ENCODE results near the gene NOS1AP. TPM values are rescaled to one million over a fixed set of nuclear protein-coding genes. Genes with fewer than 3 reads are reported as not detected.

Gene NOS1AP
- total RNA-seq, 1 donor from 2014 or later = 0.79 TPM

- Histone ChIP-seq H3K27me3 (ENCODE audit: control insufficient read depth, insufficient read depth, low read length) (no peaks in the 10 kb centered on the region), H3K4me3 (ENCODE audit: low read depth, low read length) (no peak overlapping the region), H3K36me3 (ENCODE audit: control insufficient read depth, insufficient read depth, low read length) (no peaks in the 10 kb centered on the region)
- TF ChIP-seq CTCF (IDR thresholded peaks at IDR 0.05; ENCODE audit: insufficient read depth, low read length, poor library complexity, severe bottlenecking) = no peak
- DNase-seq (ENCODE audit: low read depth) = no peak
Observed at GRCh38 chr1:162030759-162031280, 38.7 kb upstream of the NOS1AP start.

- no peak for DNase-seq (ENCODE audit: low read depth)
- Histone ChIP-seq H3K27me3 (ENCODE audit: control insufficient read depth, insufficient read depth, low read length) (no peaks in the 10 kb centered on the region), H3K4me3 (ENCODE audit: low read depth, low read length) (no peak overlapping the region), H3K36me3 (ENCODE audit: control insufficient read depth, insufficient read depth, low read length) (no peaks in the 10 kb centered on the region)
- TF ChIP-seq CTCF (IDR thresholded peaks at IDR 0.05; ENCODE audit: insufficient read depth, low read length, poor library complexity, severe bottlenecking) = no peak
Observed at GRCh38 chr1:162033428-162033827, 36.1 kb upstream of the NOS1AP start.

GRCh38 chr1:162035241-162035640 is 34.2 kb upstream of the NOS1AP start:
- Histone ChIP-seq H3K4me3 (ENCODE audit: low read depth, low read length) (no peak overlapping the region), H3K27me3 (ENCODE audit: control insufficient read depth, insufficient read depth, low read length) (no peaks in the 10 kb centered on the region), H3K36me3 (ENCODE audit: control insufficient read depth, insufficient read depth, low read length) (no peaks in the 10 kb centered on the region)
- no peak for DNase-seq (ENCODE audit: low read depth)
- TF ChIP-seq CTCF (IDR thresholded peaks at IDR 0.05; ENCODE audit: insufficient read depth, low read length, poor library complexity, severe bottlenecking) = no peak

- Histone ChIP-seq H3K27me3 (ENCODE audit: control insufficient read depth, insufficient read depth, low read length) (no peaks in the 10 kb centered on the region), H3K36me3 (ENCODE audit: control insufficient read depth, insufficient read depth, low read length) (no peaks in the 10 kb centered on the region), H3K4me3 (ENCODE audit: low read depth, low read length) (no peak overlapping the region)
- DNase-seq (ENCODE audit: low read depth) = no peak
- TF ChIP-seq CTCF (IDR thresholded peaks at IDR 0.05; ENCODE audit: insufficient read depth, low read length, poor library complexity, severe bottlenecking) = no peak
Observed at GRCh38 chr1:162036163-162036562, 33.3 kb upstream of the NOS1AP start.

GRCh38 chr1:162038624-162039023 is 30.9 kb upstream of the NOS1AP start:
- no peaks in the 10 kb centered on the region for H3K27me3 ChIP-seq (ENCODE audit: control insufficient read depth, insufficient read depth, low read length)
- no peak overlapping the region for H3K4me3 ChIP-seq (ENCODE audit: low read depth, low read length)
- no peaks in the 10 kb centered on the region for H3K36me3 ChIP-seq (ENCODE audit: control insufficient read depth, insufficient read depth, low read length)
- no peak for DNase-seq (ENCODE audit: low read depth)
- no peak for TF ChIP-seq CTCF (IDR thresholded peaks at IDR 0.05; ENCODE audit: insufficient read depth, low read length, poor library complexity, severe bottlenecking)

GRCh38 chr1:162040001-162040400 is 29.5 kb upstream of the NOS1AP start:
- DNase-seq (ENCODE audit: low read depth) = no peak
- Histone ChIP-seq H3K36me3 (ENCODE audit: control insufficient read depth, insufficient read depth, low read length) (no peaks in the 10 kb centered on the region), H3K27me3 (ENCODE audit: control insufficient read depth, insufficient read depth, low read length) (no peaks in the 10 kb centered on the region), H3K4me3 (ENCODE audit: low read depth, low read length) (no peak overlapping the region)
- TF ChIP-seq CTCF (IDR thresholded peaks at IDR 0.05; ENCODE audit: insufficient read depth, low read length, poor library complexity, severe bottlenecking) = no peak

Measured in kidney epithelial cell (primary cell).